GM12878 (cell line): ENCODE data around the gene DBN1. TPM values are rescaled to one million over a fixed set of nuclear protein-coding genes. Genes with fewer than 3 reads are reported as not detected.

Experiments
- ATF2 ChIP-seq: IDR thresholded peaks from 2 replicates; pipeline ENCODE4 v1.6.1; 2012; ENCODE audit warnings: low read length, inconsistent platforms
- BCLAF1 ChIP-seq: fragments of 450-650 bp; IDR thresholded peaks from 2 replicates; pipeline ENCODE4 v1.6.1; 2017; ENCODE audit warnings: antibody characterized with exemption, mild to moderate bottlenecking, moderate library complexity
- CBX3 ChIP-seq: fragments of 200-600 bp; sonication (generic); IDR thresholded peaks from 2 replicates; pipeline ENCODE4 v1.6.1; 2016; ENCODE audit warnings: low read depth, borderline replicate concordance
- CHD2 ChIP-seq: IDR thresholded peaks from 2 replicates; pipeline ENCODE4 v1.6.1; 2011; ENCODE audit warnings: low read depth, low read length, improper control_type of control experiment, borderline replicate concordance
- CHD4 ChIP-seq: fragments of 200-600 bp; sonication (generic); IDR thresholded peaks from 2 replicates; pipeline ENCODE4 v1.6.1; 2016; ENCODE audit warnings: mild to moderate bottlenecking
- CTCF ChIP-seq, 3 experiments: IDR thresholded peaks in 2 of 3; conservative IDR thresholded peaks in 1 of 3; 2 replicates each; pipeline ENCODE4 v1.5.1; 2011; ENCODE audit warnings: low read depth in 3 of 3, low read length in 3 of 3, mild to moderate bottlenecking in 3 of 3, control low read depth in 2 of 3, moderate library complexity in 2 of 3, inconsistent platforms in 1 of 3, mixed read lengths in 1 of 3; ENCODE audit not compliant: control insufficient read depth in 2 of 3, insufficient read depth in 1 of 3; ENCODE audit errors: extremely low read depth in 1 of 3
- DPF2 ChIP-seq: fragments of 450-650 bp; IDR thresholded peaks from 2 replicates; pipeline ENCODE4 v1.6.1; 2017; ENCODE audit warnings: mild to moderate bottlenecking
- EGR1 ChIP-seq, 2 experiments: IDR thresholded peaks; 1 replicate in 1 of 2; 2 replicates in 1 of 2; pipeline ENCODE4 v1.6.1; 2011 to 2012; ENCODE audit warnings: low read depth in 2 of 2, low read length in 2 of 2, borderline replicate concordance in 1 of 2, mild to moderate bottlenecking in 1 of 2, moderate library complexity in 1 of 2
- GATAD2B ChIP-seq: fragments of 450-650 bp; conservative IDR thresholded peaks from 2 replicates; pipeline ENCODE4 v1.6.1; 2017; ENCODE audit warnings: low read depth, mild to moderate bottlenecking, moderate library complexity
- IKZF1 ChIP-seq: fragments of 450-650 bp; conservative IDR thresholded peaks from 2 replicates; pipeline ENCODE4 v1.6.1; 2017; ENCODE audit warnings: antibody characterized with exemption, mild to moderate bottlenecking
- IRF5 ChIP-seq: fragments of 450-650 bp; IDR thresholded peaks from 2 replicates; pipeline ENCODE4 v1.6.1; 2017; ENCODE audit warnings: borderline replicate concordance
- KLF5 ChIP-seq: fragments of 450-650 bp; IDR thresholded peaks from 2 replicates; pipeline ENCODE4 v1.6.1; 2014; ENCODE audit warnings: mild to moderate bottlenecking; ENCODE audit not compliant: partially characterized antibody
- MYC ChIP-seq: IDR thresholded peaks from 2 replicates; pipeline ENCODE4 v1.6.1; 2011; ENCODE audit warnings: mild to moderate bottlenecking, low read length, moderate library complexity, inconsistent platforms; ENCODE audit not compliant: insufficient read depth, insufficient replicate concordance, insufficient read length, severe bottlenecking
- PAX5 ChIP-seq: IDR thresholded peaks from 2 replicates; pipeline ENCODE4 v1.6.1; 2011; ENCODE audit warnings: low read depth, low read length, borderline replicate concordance
- POU2F2 ChIP-seq: IDR thresholded peaks from 3 replicates; pipeline ENCODE4 v1.6.1; 2011; ENCODE audit warnings: low read depth, mild to moderate bottlenecking, low read length, borderline replicate concordance
- SMARCA5 ChIP-seq: fragments of 450-650 bp; IDR thresholded peaks from 2 replicates; pipeline ENCODE4 v1.6.1; 2017; ENCODE audit warnings: mild to moderate bottlenecking
- SREBF1 ChIP-seq: IDR thresholded peaks from 2 replicates; pipeline ENCODE4 v1.6.1; 2012; ENCODE audit warnings: mild to moderate bottlenecking, low read length
- TCF12 ChIP-seq: IDR thresholded peaks from 2 replicates; pipeline ENCODE4 v1.6.1; 2011; ENCODE audit warnings: low read depth, mild to moderate bottlenecking, low read length
- TCF3 ChIP-seq: IDR thresholded peaks from 2 replicates; pipeline ENCODE4 v1.6.1; 2012; ENCODE audit warnings: low read depth, mild to moderate bottlenecking, low read length, borderline replicate concordance; ENCODE audit not compliant: insufficient read depth
- polyA plus RNA-seq, 11 experiments: library from polyadenylated mRNA; depleted of rRNA in 4 of 11; unstranded in 6 of 11; stranded (reverse) in 5 of 11; fragments of >200 nt; fragmentation: Nextera tagmentation in 4 of 11; fragmentation: Illumina TruSeq in 1 of 11; extraction: Ambion mirVana in 4 of 11; extraction: Trizol in 1 of 11; gene quantifications; 1 replicate in 1 of 11; 2 replicates in 10 of 11; pipeline versions ENCODE4 v1.2.1 to v1.2.3, GENCODE V29; 2011 to 2016; ENCODE audit warnings: inconsistent platforms in 2 of 11, missing spikeins in 2 of 11, low read depth in 1 of 11
- total RNA-seq, 4 experiments: library from RNA; depleted of rRNA in 3 of 4; stranded (reverse); fragments of >200 nt in 3 of 4; fragmentation: Illumina TruSeq in 1 of 4; extraction: Trizol in 1 of 4; gene quantifications; 2 replicates each; pipeline versions ENCODE4 v1.2.1 to v1.2.3, GENCODE V29; 2013 to 2021
- TF ChIP-seq, protein P1 (sequence below): IDR thresholded peaks from 2 replicates; pipeline ENCODE4 v1.6.1; 2012; ENCODE audit warnings: low read depth, low read length, improper control_type of control experiment

Gene DBN1
- total and polyA plus RNA-seq, 10 of the 15 experiments (the other 5 are each of a cell fraction or from before 2014, with no cell fraction given) = 0.18 to 81.0 (median 27.9) TPM

- TF ChIP-seq IRF5 = peak; percentile 55
- TF ChIP-seq TCF3 = peak; percentile 88
- peak; percentile 68 to 85 (median 80) for TF ChIP-seq CTCF (IDR thresholded peaks at IDR 0.05 in 2 of 3, conservative IDR thresholded peaks at IDR 0.05 in 1 of 3; ENCODE audit: control insufficient read depth in 2 of 3, extremely low read depth in 1 of 3, insufficient read depth in 1 of 3, low read depth in 3 of 3, low read length in 3 of 3)
- TF ChIP-seq, protein P1, sequence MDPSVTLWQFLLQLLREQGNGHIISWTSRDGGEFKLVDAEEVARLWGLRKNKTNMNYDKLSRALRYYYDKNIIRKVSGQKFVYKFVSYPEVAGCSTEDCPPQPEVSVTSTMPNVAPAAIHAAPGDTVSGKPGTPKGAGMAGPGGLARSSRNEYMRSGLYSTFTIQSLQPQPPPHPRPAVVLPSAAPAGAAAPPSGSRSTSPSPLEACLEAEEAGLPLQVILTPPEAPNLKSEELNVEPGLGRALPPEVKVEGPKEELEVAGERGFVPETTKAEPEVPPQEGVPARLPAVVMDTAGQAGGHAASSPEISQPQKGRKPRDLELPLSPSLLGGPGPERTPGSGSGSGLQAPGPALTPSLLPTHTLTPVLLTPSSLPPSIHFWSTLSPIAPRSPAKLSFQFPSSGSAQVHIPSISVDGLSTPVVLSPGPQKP = peak; percentile 96
- TF ChIP-seq DPF2 = peak; percentile 72
- TF ChIP-seq GATAD2B = peak; percentile 86
- TF ChIP-seq MYC = peak; percentile 61
- TF ChIP-seq CHD4 = no peak
- peak; percentile 52 for TF ChIP-seq IKZF1
- TF ChIP-seq ATF2 = no peak
- TF ChIP-seq PAX5 = peak; percentile 28; the same call in 1 of the 2 replicates
- no peak for TF ChIP-seq SREBF1
- peak; percentile 56 for TF ChIP-seq KLF5
- TF ChIP-seq EGR1 (IDR thresholded peaks at IDR 0.05; ENCODE audit: borderline replicate concordance in 1 of 2, low read depth in 2 of 2, low read length in 2 of 2) = peak in 1 of 2 experiments; percentile 93; a peak in 2 of 3 replicates
- TF ChIP-seq POU2F2 = peak; percentile 49; the same call in 1 of the 3 replicates
- no peak for TF ChIP-seq CBX3
- TF ChIP-seq TCF12 = 0 out of 2 replicates have a peak, but pooled peaks have one; percentile 13
- TF ChIP-seq BCLAF1 = peak; percentile 74
- TF ChIP-seq CHD2 = 0 out of 2 replicates have a peak, but pooled peaks have one; percentile 17
- peak; percentile 96 for TF ChIP-seq SMARCA5
These were observed 18.3 kb downstream of the DBN1 start (continued) for GRCh38 chr5:177455036-177455660.
